ENCODE data around the gene RBMS3.

Gene RBMS3

DNA sequence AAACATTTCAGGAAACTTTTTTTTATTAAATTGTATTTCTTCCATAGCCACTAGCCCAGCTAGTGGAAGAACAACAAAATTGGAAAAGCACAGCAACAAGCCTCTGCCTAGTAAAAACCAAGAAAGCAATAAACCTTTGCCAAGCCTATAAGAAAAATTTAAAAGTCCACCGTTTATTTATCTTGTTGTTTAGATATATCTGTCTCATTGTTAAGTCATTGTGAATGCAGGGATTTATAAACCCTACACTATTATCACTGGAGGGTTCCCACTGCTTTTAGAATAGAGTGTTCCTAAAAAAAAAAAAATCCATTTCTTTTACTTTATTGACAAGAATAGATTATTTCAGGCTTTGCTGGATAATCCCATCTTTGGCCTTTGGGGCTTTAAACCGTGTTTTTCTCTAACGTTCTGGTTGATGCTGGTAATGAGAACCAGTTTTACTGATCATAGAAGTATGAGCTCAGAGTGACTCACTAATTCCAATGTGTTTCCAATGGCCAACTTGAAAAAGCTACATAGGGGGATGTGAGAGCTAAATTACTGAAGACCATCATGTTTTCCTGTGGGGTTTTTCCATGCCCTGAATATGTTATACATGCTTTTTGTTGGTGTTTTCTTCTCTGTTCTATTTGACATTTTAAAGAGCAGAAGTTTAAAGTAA is 634.1 kb downstream of the RBMS3 start:
- no peaks in the 10 kb centered on the region for H3K36me3 ChIP-seq (ENCODE audit: control insufficient read depth, insufficient read depth, low read length)
- H3K9ac ChIP-seq (ENCODE audit: low read depth, low read length) = no peak overlapping the region
- no peaks in the 10 kb centered on the region for H3K4me1 ChIP-seq (ENCODE audit: control insufficient read depth, insufficient read depth, low read length)
- H3K27me3 ChIP-seq (ENCODE audit: control insufficient read depth, insufficient read depth, low read length) = no peaks in the 10 kb centered on the region
- H3K4me3 ChIP-seq (ENCODE audit: low read depth, low read length) = no peak overlapping the region
- no peaks in the 10 kb centered on the region for H3K9me3 ChIP-seq (ENCODE audit: control insufficient read depth, insufficient read depth, low read length)

DNA sequence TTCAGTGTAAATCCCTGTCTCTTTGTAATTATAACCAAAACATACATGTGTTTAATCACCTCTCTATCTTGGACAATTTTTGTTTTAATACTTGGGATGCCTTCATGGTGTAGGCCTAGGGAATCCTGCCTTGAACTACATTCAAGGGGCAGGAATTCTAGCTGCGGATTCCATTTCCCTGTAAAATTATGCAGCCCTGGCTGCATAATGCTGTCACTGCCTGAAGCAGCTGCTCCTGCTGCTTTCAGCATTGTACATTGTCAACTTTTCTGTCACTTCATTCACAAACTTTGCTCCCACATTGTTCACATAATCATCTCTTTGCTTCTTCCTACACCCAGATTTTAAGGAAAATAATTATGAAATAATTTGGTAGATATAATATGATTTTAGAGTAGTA is 638.7 kb downstream of the RBMS3 start:
- H3K36me3 ChIP-seq (ENCODE audit: control insufficient read depth, insufficient read depth, low read length) = no peaks in the 10 kb centered on the region
- no peak overlapping the region for H3K4me3 ChIP-seq (ENCODE audit: low read depth, low read length)
- no peaks in the 10 kb centered on the region for H3K27me3 ChIP-seq (ENCODE audit: control insufficient read depth, insufficient read depth, low read length)
- no peak overlapping the region for H3K9ac ChIP-seq (ENCODE audit: low read depth, low read length)
- no peaks in the 10 kb centered on the region for H3K9me3 ChIP-seq (ENCODE audit: control insufficient read depth, insufficient read depth, low read length)
- H3K4me1 ChIP-seq (ENCODE audit: control insufficient read depth, insufficient read depth, low read length) = no peaks in the 10 kb centered on the region

DNA sequence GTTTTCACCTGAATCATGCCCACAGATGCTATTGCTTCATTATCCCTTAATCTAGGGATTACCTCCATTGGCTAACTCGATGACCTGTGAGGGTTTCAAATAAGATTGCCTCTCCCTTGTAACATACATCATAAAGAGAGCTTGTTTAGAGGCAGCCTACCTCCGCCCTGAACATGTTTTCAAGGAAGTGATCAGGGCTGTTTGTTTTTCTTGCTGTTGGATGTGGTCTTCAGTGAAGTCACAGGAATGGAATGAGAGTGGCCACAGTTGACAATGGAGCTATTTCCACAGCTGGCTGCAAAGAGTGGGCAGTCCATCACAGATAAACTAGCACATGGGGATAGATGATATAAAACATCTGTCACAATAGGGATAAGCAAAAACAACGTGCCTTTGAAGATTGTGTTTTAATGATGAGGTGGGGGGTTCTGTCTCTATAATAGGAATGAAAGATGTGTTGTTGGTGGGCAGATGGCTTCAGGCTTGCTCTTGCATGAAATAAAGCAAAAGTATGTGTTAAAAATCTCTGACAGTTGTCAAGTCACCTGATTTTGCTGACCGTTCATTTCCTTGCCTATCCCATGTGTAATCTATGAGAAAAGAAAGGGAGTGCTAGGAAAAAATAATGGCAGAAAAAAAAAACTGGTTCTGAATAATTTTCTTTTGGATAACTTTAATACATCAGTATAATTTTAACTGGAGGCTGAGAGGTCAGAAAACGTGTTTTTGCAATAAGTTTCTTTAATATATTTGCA is 642.3 kb downstream of the RBMS3 start:
- H3K9ac ChIP-seq (ENCODE audit: low read depth, low read length) = no peak overlapping the region
- no peaks in the 10 kb centered on the region for H3K27me3 ChIP-seq (ENCODE audit: control insufficient read depth, insufficient read depth, low read length)
- H3K4me3 ChIP-seq (ENCODE audit: low read depth, low read length) = no peak overlapping the region
- no peaks in the 10 kb centered on the region for H3K36me3 ChIP-seq (ENCODE audit: control insufficient read depth, insufficient read depth, low read length)
- no peaks in the 10 kb centered on the region for H3K4me1 ChIP-seq (ENCODE audit: control insufficient read depth, insufficient read depth, low read length)
- no peaks in the 10 kb centered on the region for H3K9me3 ChIP-seq (ENCODE audit: control insufficient read depth, insufficient read depth, low read length)

DNA sequence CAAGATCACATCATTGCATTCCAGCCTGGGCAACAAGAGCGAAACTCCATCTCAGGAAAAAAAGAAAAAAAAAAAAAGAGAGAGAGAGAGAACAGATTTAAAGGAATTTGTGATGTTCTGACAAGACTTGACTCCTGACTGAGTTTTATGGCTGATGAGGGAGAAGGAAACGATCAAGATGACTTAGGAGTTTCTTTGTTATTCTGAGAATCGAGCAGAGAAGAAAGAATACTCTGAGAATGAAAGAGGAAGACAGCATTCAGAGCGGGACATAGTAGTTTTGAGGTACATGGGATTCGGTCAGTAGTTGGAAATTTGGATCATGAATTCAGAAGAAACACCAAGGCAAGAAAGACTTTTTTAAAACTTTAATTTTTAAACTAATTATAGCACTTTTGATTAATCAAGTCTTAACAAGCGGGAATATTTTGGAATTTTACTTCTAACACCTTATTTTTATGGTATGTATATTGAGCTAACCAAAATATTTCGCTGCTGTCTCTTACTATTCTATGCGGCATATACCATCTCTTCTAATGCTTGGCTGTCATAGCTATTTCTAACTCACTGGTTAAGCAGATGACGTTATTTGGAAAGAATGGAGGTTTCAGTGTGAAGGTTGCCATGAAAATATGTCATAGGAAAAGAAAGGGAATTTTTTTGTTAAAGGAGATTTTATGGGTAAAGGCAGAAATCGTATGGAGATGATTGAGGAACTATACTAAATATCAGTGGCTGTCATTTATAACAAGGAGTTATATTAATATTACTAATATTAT is 644.1 kb downstream of the RBMS3 start:
- Histone ChIP-seq H3K36me3 (ENCODE audit: control insufficient read depth, insufficient read depth, low read length) (no peaks in the 10 kb centered on the region), H3K4me3 (ENCODE audit: low read depth, low read length) (no peak overlapping the region), H3K4me1 (ENCODE audit: control insufficient read depth, insufficient read depth, low read length) (no peaks in the 10 kb centered on the region), H3K27me3 (ENCODE audit: control insufficient read depth, insufficient read depth, low read length) (no peaks in the 10 kb centered on the region), H3K9me3 (ENCODE audit: control insufficient read depth, insufficient read depth, low read length) (no peaks in the 10 kb centered on the region), H3K9ac (ENCODE audit: low read depth, low read length) (no peak overlapping the region)

DNA sequence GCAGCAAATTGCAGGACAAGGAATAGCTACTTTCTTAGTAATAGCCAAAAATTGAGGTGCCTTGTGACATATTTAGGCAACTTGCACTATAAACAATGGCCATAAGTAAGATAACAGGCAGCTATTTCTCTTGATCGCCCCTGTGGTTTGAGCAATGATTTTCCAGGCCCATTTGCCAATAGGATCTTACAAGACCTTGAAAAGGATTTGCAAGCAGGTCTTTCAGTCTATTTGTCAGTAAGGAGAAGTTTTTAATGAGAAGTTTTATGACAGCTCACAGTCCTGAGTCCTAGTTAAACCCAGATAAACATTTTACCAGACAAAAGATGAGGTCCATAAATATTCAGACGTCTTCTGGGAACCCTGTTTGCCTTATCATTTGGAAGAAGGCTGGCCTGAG is 645.5 kb downstream of the RBMS3 start:
- H3K36me3 ChIP-seq (ENCODE audit: control insufficient read depth, insufficient read depth, low read length) = no peaks in the 10 kb centered on the region

DNA sequence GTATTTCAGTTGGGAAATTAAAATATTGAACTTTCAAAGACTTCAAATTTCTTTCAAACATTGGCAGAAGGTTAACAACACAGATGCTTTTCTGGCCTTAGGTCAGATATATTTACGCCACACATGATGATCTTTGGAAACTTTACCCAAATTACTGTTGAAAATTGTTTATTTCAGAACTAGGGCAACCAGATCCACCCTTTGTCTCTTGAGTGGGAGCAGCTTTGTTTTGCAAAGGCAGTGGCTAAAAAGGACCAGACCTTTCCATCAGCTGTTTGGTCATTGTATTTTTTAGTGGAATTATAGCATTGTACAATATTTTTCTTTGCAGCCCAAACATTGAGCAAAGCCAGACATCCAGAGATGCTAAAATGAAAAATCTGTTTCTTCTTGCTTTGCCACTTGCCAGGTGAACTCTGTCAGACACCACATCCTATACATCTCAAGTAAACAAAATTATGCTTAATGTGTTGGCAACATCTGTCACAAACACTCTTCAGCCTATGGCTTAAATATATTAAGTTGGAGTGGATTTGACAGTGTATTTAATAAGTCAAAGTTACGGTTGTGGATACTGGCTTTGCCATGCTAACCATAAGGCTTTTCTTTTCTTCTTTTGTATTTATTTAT is 651.9 kb downstream of the RBMS3 start:
- H3K4me1 ChIP-seq (ENCODE audit: control insufficient read depth, insufficient read depth, low read length) = peaks cover 8% of the 10 kb centered on the region
- H3K27me3 ChIP-seq (ENCODE audit: control insufficient read depth, insufficient read depth, low read length) = no peaks in the 10 kb centered on the region
- H3K36me3 ChIP-seq (ENCODE audit: control insufficient read depth, insufficient read depth, low read length) = no peaks in the 10 kb centered on the region
- H3K4me3 ChIP-seq (ENCODE audit: low read depth, low read length) = no peak overlapping the region
- H3K9me3 ChIP-seq (ENCODE audit: control insufficient read depth, insufficient read depth, low read length) = no peaks in the 10 kb centered on the region
- H3K9ac ChIP-seq (ENCODE audit: low read depth, low read length) = no peak overlapping the region

More for the DNA sequence above, 645.5 kb downstream of the RBMS3 start:
- Histone ChIP-seq H3K9me3 (ENCODE audit: control insufficient read depth, insufficient read depth, low read length) (no peaks in the 10 kb centered on the region), H3K9ac (ENCODE audit: low read depth, low read length) (no peak overlapping the region), H3K4me3 (ENCODE audit: low read depth, low read length) (no peak overlapping the region), H3K4me1 (ENCODE audit: control insufficient read depth, insufficient read depth, low read length) (no peaks in the 10 kb centered on the region), H3K27me3 (ENCODE audit: control insufficient read depth, insufficient read depth, low read length) (no peaks in the 10 kb centered on the region)

DNA sequence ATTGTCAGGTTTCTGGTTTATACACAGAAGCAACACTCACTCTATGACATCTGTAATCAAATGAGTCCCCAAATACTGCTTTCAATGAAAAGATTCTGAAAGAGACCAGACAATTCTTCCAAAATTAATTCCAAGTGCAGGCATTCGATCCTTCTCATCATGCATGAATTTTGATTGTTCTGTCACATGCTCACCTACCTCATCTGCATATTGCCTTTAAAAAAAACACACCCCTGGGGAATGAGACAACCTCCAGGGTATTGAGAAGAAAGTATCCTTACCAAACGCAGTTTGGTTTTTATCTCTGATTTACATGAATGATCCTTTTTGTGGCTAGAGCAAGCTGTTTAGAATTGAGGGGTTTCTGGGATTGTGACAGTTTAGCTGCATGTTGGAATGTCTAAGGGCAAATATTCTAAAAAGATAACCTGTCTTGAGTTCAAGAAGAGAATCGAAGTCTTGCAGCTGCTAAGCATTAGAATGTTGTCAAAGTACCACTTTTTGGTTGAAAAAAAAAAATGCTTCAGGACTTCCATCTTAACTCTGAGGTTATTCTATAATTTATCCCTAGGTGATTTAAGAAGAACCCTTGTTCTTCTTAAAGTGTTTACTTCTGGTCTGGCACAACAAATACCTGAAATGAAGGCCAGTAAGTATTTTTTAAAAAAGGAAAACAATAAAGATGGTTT is 653.1 kb downstream of the RBMS3 start:
- no peak overlapping the region for H3K4me3 ChIP-seq (ENCODE audit: low read depth, low read length)
- no peaks in the 10 kb centered on the region for H3K9me3 ChIP-seq (ENCODE audit: control insufficient read depth, insufficient read depth, low read length)
- no peaks in the 10 kb centered on the region for H3K36me3 ChIP-seq (ENCODE audit: control insufficient read depth, insufficient read depth, low read length)
- H3K9ac ChIP-seq (ENCODE audit: low read depth, low read length) = no peak overlapping the region
- H3K27me3 ChIP-seq (ENCODE audit: control insufficient read depth, insufficient read depth, low read length) = no peaks in the 10 kb centered on the region
- peaks cover 8% of the 10 kb centered on the region for H3K4me1 ChIP-seq (ENCODE audit: control insufficient read depth, insufficient read depth, low read length)

DNA sequence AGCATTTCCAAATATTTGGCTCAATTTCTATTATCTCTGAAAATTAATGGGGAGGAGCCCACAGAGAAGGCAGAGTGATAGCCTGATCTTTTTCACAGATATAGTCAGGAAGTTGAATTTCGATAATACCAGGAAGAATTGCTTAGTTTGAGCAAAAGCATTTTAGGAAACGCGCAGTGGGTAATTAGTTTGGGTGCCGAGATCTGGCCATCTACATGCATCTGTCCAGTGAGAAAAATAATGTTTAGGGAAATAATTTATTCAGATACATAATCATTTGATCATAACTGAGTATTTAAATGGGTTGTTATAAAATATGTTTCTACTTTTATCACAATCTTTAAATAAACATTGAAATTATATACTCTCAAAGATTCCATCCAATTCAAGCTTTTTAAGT is 653.9 kb downstream of the RBMS3 start:
- H3K4me3 ChIP-seq (ENCODE audit: low read depth, low read length) = no peak overlapping the region
- H3K4me1 ChIP-seq (ENCODE audit: control insufficient read depth, insufficient read depth, low read length) = peaks cover 8% of the 10 kb centered on the region
- no peaks in the 10 kb centered on the region for H3K36me3 ChIP-seq (ENCODE audit: control insufficient read depth, insufficient read depth, low read length)
- no peaks in the 10 kb centered on the region for H3K27me3 ChIP-seq (ENCODE audit: control insufficient read depth, insufficient read depth, low read length)
- no peak overlapping the region for H3K9ac ChIP-seq (ENCODE audit: low read depth, low read length)
- no peaks in the 10 kb centered on the region for H3K9me3 ChIP-seq (ENCODE audit: control insufficient read depth, insufficient read depth, low read length)

DNA sequence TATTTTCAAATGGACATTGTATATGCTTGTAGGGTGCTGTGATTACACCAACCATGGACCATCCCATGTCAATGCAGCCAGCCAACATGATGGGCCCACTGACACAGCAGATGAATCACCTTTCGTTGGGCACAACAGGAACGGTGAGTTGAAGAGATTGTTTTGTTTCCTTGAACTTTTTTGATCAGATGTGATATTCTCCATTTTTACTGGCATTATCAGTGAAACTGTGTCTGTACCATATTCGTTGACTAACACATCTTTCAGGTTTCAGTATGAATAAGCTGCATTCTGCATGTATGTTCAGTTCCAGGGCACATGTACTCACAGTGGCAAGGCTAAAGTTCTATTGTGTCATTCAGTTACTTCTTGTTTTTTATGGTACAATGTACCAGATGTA is 655.2 kb downstream of the RBMS3 start:
- Histone ChIP-seq H3K36me3 (ENCODE audit: control insufficient read depth, insufficient read depth, low read length) (no peaks in the 10 kb centered on the region), H3K9ac (ENCODE audit: low read depth, low read length) (no peak overlapping the region), H3K27me3 (ENCODE audit: control insufficient read depth, insufficient read depth, low read length) (no peaks in the 10 kb centered on the region), H3K9me3 (ENCODE audit: control insufficient read depth, insufficient read depth, low read length) (no peaks in the 10 kb centered on the region), H3K4me1 (ENCODE audit: control insufficient read depth, insufficient read depth, low read length) (peaks cover 8% of the 10 kb centered on the region), H3K4me3 (ENCODE audit: low read depth, low read length) (no peak overlapping the region)

DNA sequence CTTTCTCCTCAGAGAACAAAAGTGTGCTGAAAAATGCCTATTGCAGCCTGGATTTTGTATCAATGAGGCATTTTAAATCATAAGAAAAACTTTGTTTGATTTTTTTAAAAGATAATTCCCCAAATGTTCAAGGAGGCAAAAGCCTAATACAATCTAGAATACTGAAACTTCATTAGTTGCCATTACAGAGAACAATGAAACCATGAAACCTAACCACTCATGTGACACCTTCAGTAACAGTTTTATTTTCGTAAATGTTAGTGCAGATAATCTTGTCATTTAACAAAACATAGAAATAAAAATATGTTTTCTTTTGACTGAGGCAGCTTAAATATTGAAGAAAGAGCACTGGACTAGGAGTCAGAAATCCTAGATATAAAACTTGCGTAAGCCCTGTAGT is 655.9 kb downstream of the RBMS3 start:
- Histone ChIP-seq H3K4me1 (ENCODE audit: control insufficient read depth, insufficient read depth, low read length) (peaks cover 8% of the 10 kb centered on the region), H3K9me3 (ENCODE audit: control insufficient read depth, insufficient read depth, low read length) (no peaks in the 10 kb centered on the region), H3K36me3 (ENCODE audit: control insufficient read depth, insufficient read depth, low read length) (no peaks in the 10 kb centered on the region), H3K4me3 (ENCODE audit: low read depth, low read length) (no peak overlapping the region), H3K27me3 (ENCODE audit: control insufficient read depth, insufficient read depth, low read length) (no peaks in the 10 kb centered on the region), H3K9ac (ENCODE audit: low read depth, low read length) (no peak overlapping the region)

DNA sequence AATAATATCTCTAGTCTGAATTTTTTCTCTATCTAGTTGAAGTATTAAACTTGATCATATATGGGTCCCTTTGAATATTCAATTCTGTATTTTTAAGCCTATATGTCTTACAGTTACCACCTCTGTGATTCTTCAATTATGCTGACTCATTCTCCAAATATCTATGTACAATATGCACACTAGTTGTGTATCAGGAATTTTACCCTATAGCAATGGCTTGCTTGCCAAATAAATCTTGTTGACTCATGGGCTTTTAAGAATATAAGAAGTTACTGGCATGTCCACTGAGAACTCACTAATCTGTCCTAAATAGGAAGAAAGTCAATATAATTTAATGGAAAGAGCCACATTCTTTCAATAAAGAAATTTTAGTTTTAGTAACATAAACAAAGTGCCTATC is 656.3 kb downstream of the RBMS3 start:
- Histone ChIP-seq H3K27me3 (ENCODE audit: control insufficient read depth, insufficient read depth, low read length) (no peaks in the 10 kb centered on the region), H3K4me3 (ENCODE audit: low read depth, low read length) (no peak overlapping the region), H3K9ac (ENCODE audit: low read depth, low read length) (no peak overlapping the region), H3K36me3 (ENCODE audit: control insufficient read depth, insufficient read depth, low read length) (no peaks in the 10 kb centered on the region), H3K4me1 (ENCODE audit: control insufficient read depth, insufficient read depth, low read length) (peaks cover 8% of the 10 kb centered on the region), H3K9me3 (ENCODE audit: control insufficient read depth, insufficient read depth, low read length) (no peaks in the 10 kb centered on the region)

Measured in iPS-15b (cell line).